Inferior parietal cortex (tissue), 1 donor: ENCODE data around the gene TARS2.

Experiments
- DNase-seq: peaks from one replicate; pipeline ENCODE4 v3.0.0-alpha.2; 2016; ENCODE audit errors: extremely low spot score

TARS2 gene

GRCh38 chr1:150555971-150556865 lies 69.0 kb downstream of the TARS2 start:
- DNase-seq = no peak

GRCh38 chr1:150557065-150557600 lies 69.9 kb downstream of the TARS2 start:
- no peak for DNase-seq
